GM10266 (cell line): Measurements from ENCODE around the gene LMTK2.
A peak's percentile ranks its signal among the peaks of the same experiment; 100 is the strongest.

ENCODE experiments used
- DNase-seq: peaks from one replicate; pipeline ENCODE4 v3.0.0; 2012; ENCODE audit errors: extremely low spot score
- TF ChIP-seq, protein P1 (sequence below): IDR thresholded peaks from 2 replicates; pipeline ENCODE4 v1.5.1; 2012; ENCODE audit warnings: mild to moderate bottlenecking, low read depth; ENCODE audit not compliant: control insufficient read depth, insufficient read depth; ENCODE audit errors: missing control alignments

Gene LMTK2

DNA sequence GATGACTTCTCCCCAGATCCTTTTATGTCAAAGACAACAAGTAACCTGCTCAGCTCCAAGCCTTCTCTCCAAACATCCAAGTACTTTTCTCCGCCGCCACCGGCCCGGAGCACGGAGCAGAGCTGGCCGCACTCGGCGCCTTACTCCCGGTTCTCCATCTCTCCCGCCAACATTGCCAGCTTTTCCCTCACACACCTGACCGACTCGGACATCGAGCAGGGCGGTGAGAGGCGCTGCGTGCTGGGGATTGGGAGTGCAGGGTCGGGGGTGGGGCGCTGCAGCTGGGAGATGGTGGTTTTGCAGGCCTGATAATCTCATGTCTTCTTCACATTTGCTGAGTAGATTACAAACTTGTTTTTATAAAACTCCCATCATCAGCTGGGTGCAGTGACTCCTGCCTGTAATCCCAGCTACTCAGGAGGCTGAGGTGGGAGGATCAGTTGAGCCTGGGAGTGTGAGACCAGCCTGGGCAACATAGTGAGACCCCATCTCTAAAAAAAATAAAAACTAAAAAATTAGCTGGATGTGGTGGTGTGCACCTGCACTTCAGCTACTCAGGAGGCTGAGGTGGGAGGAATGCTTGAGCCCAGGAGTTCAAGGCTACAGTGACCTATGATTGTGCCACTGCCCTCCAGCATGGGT, 97.4 kb downstream of the LMTK2 start:
- DNase-seq = no peak
- TF ChIP-seq, protein P1, sequence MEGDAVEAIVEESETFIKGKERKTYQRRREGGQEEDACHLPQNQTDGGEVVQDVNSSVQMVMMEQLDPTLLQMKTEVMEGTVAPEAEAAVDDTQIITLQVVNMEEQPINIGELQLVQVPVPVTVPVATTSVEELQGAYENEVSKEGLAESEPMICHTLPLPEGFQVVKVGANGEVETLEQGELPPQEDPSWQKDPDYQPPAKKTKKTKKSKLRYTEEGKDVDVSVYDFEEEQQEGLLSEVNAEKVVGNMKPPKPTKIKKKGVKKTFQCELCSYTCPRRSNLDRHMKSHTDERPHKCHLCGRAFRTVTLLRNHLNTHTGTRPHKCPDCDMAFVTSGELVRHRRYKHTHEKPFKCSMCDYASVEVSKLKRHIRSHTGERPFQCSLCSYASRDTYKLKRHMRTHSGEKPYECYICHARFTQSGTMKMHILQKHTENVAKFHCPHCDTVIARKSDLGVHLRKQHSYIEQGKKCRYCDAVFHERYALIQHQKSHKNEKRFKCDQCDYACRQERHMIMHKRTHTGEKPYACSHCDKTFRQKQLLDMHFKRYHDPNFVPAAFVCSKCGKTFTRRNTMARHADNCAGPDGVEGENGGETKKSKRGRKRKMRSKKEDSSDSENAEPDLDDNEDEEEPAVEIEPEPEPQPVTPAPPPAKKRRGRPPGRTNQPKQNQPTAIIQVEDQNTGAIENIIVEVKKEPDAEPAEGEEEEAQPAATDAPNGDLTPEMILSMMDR = no peak

DNA sequence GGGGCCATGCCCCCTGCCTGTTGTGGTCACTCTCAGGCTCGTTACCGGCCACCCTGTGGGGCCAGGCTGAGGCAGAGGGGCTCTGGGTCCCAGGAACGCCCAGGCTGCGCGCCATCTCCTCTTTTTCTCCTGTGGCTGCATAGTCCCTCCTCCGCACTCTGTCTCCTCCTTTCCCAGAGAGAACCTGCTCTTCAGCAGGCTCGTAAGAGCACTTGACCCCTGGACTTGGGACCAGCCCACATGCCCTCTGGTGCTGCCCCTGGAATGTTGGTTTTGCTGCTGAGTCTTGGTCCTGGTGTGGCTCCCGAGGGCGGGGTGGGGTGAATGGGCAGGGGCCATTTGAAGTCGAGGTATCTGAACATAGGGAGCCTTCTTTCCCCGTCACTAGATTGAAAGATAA, 98.0 kb downstream of the LMTK2 start:
- DNase-seq = no peak
- TF ChIP-seq, protein P1 = no peak

DNA sequence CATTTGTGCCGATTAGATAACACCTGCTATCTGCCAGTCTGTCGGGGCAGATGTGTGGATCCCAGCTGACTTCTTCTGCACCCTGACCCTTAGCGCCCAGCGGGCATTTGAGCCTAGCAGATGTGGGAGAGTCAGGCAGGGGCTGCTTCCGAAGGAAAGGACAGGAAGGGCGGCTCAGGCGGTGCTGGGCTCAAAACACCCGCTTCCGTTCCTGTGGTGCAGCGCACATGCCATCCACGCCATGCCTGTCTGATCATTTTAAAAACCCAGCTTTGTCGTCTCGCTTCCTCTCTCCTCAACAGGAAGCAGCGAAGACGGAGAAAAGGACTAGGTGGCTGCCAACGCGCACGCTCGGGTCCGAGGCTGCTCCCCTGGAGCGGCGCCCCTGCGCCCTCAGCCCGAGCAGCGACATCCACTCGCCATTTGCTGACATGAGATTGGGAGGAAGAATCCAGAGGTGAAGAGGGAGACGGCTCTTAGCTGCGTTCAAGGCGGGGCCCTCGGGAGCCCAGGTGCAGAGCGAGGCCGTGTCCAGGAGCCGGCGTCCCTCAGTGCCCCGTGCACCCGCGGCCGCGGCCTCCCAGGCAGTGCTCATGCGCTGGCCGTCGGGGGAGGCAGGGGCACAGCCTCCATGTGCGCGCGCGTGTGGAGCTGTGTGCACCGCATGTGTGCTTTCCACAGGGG, 98.6 kb downstream of the LMTK2 start:
- TF ChIP-seq, protein P1 = no peak
- DNase-seq = no peak

DNA sequence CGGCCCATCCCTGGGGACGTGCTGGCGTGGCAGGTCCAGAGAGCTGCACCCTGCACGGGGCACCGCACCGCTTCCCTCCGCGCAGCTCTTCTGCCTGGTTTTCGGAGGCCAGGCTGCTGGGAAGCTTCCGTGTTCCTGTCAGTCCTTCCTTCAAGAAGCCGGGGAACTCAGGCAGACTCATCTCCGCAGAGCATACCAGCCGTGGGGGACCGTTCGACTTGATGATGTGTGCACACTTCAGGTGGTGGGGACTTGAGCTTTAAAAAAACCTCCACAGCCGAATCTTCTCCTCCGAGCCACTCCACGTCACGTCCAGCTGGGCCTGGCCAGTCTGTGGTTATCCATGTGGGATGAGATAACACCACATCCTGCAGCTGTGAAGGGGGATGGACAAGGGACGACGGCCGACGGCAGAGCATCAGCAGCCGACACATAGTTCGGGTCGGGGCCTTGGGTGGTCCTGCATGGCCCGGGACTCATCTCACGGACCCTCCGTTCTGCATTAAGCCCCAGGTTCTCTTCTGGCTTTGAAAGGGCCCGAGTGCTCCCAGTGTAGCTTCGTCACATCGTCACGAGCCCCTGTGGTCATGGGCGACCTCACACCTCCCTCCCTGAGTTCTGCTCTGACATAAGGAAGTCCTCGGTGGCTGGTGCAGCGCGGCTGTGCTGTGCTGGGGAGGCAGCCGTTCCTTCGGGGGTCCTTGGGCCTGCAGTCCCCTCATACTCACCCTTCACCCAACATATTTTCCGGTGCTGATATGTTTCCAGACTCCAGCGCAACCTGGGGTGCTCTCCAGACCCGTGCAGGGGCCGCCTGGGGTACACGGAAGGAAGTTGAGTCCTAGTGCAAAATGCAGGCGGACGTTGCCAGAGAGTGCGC, 100.0 kb downstream of the LMTK2 start:
- DNase-seq = no peak
- TF ChIP-seq, protein P1 = no peak

DNA sequence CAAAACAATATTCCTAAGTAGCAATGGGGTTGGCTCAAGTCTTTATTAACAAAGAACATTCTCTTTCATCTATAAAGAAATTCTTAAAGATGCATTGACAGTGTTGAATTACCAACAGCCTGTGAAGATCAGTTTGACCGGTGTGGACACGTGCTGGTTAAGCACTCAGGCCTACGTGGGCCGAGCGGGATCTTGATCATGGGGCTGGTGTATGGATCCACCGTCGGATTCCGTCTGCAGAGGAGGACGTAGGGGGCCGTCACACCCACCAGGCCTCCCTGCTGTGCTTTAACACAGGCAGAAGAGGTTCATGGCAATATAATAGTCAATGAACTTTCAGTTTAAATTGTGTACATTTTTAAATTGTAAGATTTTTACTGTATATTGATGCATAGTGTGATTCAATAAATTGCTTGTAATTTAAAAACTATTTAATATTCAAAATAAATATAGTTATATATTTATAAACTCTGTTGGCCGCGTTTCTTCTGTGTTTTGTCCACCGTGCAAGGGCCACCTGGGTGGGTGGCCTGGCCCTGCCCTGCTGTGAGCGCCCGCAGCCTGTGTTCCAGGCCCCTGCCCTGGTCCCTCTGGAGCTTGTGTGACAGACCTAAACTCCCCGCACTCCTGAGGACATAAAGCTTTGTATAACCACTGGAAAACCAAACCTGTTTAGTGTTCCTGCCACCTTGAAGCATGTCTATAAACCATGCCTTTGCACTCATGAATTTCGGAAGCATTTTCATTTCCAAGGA, 102.7 kb downstream of the LMTK2 start:
- TF ChIP-seq, protein P1 = no peak
- peak; percentile 16 for DNase-seq

DNA sequence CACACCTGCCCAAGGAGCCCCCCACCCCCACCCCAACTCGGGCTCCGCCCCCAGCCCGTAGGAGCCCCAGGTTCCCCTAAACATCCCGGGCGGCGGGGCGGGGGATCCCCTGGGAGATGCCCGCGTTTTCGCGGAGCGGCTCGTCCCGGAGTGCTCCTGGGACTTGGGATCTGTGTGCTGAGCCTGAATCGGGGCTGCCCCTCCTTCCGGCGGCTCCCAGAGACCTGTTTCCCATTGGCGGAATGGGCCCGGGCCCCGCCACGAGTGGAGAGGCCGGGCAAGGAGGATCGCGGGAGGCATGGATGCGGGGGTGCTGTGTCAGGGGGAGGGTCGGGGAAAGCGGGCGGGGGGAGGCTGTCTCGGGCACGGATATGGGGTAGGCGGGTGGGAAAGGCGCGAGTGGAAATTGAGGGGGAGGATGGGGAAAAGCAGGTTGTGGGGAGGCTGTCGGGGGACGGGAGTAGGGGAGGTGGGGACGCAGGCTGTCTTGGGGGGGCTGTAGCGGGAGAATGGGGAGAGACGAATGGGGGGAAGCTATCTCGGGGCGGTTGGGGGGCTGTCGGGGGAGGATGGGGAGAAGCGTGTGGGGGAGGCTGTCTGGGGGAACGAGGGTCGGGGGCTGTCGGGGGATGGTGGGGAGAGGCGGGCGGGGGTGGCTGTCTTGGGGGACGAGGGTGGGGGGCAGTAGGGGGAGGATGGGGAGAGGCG, 104.0 kb downstream of the LMTK2 start:
- TF ChIP-seq, protein P1 = no peak
- peak; percentile 21 for DNase-seq
